HUES48 (cell line): Measurements from ENCODE around the gene JSRP1.

ENCODE experiments used
- H3K27ac ChIP-seq: one replicate; pipeline ENCODE4 v1.7.0; 2013; ENCODE audit warnings: low read depth, low read length, inconsistent platforms
- H3K27me3 ChIP-seq: 2 replicates; pipeline ENCODE4 v1.6.1; 2013; ENCODE audit warnings: mild to moderate bottlenecking, low read length; ENCODE audit not compliant: control insufficient read depth, insufficient read depth
- H3K36me3 ChIP-seq: 2 replicates; pipeline ENCODE4 v1.6.1; 2013; ENCODE audit warnings: low read length; ENCODE audit not compliant: control insufficient read depth, insufficient read depth
- H3K4me1 ChIP-seq: 2 replicates; pipeline ENCODE4 v1.6.1; 2013; ENCODE audit warnings: mild to moderate bottlenecking, low read length; ENCODE audit not compliant: control insufficient read depth, insufficient read depth
- H3K4me3 ChIP-seq: 2 replicates; pipeline ENCODE4 v1.5.1; 2013; ENCODE audit warnings: mild to moderate bottlenecking, low read depth, low read length
- H3K9ac ChIP-seq: 2 replicates; pipeline ENCODE4 v1.6.1; 2013; ENCODE audit warnings: mild to moderate bottlenecking, low read depth, low read length, moderate library complexity
- H3K9me3 ChIP-seq: 2 replicates; pipeline ENCODE4 v1.6.1; 2013; ENCODE audit warnings: low read length; ENCODE audit not compliant: control insufficient read depth, insufficient read depth

Gene JSRP1

DNA sequence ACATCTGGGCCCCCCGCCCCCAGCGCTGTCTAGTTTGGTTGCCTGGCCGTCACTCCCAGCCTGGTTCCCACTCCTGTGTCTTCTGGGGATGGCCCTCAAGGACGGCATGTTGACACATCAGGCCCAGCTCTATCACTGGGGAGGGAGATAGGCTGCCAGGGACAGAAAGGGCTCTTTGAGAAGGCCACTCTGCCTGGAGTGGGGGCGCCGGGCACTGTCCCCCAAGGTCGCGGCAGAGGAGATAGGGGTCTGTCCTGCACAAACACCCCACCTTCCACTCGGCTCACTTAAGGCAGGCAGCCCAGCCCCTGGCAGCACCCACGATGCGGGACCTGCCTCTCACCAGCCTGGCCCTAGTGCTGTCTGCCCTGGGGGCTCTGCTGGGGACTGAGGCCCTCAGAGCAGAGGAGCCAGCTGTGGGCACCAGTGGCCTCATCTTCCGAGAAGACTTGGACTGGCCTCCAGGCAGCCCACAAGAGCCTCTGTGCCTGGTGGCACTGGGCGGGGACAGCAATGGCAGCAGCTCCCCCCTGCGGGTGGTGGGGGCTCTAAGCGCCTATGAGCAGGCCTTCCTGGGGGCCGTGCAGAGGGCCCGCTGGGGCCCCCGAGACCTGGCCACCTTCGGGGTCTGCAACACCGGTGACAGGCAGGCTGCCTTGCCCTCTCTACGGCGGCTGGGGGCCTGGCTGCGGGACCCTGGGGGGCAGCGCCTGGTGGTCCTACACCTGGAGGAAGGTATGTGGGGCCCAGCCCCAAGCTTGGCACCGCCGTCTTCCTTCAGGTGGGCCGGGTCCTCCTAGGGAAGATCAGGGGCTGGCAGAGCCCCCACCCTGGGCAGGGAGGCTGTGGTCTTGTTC lies 7.0 kb downstream of the JSRP1 start, which contains the start of gene AMH:
TSS of gene AMH (plus strand) at position 314 of the 857 bp plus-strand sequence. CDS start at position 324, 10 bp downstream.
- H3K36me3 ChIP-seq, result peaks cover 41% of the 10 kb centered on the region
- H3K27me3 ChIP-seq, result peaks cover 40% of the 10 kb centered on the region
- no peaks in the 10 kb centered on the region for H3K9me3 ChIP-seq
- H3K4me1 ChIP-seq, result no peaks in the 10 kb centered on the region
- no peak within 1 kb of the TSS for H3K27ac ChIP-seq
- H3K9ac ChIP-seq, result no peak within 1 kb of the TSS
- H3K4me3 ChIP-seq, result no peak within 1 kb of the TSS

DNA sequence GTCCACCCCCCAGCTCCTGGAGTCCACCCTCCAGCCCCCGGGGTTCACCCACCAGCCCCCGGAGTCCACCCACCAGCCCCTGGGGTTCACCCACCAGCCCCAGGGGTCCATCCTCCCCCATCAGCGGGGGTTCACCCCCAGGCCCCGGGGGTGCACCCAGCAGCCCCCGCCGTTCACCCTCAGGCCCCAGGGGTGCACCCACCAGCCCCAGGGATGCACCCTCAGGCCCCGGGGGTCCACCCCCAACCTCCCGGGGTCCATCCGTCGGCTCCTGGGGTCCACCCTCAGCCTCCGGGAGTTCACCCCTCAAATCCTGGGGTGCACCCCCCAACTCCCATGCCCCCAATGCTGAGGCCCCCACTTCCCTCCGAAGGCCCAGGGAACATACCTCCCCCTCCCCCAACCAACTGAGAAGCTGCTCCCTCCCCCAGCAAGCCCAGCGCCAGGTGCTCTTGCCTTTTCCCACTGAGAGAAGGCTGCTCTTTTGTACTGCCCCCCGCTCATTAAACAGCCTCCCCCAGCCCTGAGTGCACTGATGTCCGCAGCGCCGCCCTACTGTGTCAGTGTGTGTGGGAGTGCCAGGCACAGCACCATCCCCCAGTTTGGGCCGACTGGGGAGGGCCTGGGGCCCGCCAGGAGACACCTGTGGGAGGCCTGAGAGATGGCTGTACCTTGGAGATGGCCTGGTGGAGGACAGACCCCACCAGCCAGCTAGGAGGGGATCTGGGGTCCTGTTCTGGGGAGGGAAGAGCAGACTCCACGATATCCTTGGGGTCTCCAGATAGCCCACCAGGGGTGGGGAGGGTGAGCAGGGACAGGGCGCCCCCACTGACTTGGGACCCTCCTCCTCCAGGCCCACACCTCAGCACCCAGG lies 7.8 kb downstream of the JSRP1 start:
- H3K9ac ChIP-seq, result no peak overlapping the region
- no peaks in the 10 kb centered on the region for H3K4me1 ChIP-seq
- H3K27me3 ChIP-seq, result peaks cover 31% of the 10 kb centered on the region
- peaks cover 50% of the 10 kb centered on the region for H3K36me3 ChIP-seq
- no peak overlapping the region for H3K27ac ChIP-seq
- no peaks in the 10 kb centered on the region for H3K9me3 ChIP-seq
- no peak overlapping the region for H3K4me3 ChIP-seq

DNA sequence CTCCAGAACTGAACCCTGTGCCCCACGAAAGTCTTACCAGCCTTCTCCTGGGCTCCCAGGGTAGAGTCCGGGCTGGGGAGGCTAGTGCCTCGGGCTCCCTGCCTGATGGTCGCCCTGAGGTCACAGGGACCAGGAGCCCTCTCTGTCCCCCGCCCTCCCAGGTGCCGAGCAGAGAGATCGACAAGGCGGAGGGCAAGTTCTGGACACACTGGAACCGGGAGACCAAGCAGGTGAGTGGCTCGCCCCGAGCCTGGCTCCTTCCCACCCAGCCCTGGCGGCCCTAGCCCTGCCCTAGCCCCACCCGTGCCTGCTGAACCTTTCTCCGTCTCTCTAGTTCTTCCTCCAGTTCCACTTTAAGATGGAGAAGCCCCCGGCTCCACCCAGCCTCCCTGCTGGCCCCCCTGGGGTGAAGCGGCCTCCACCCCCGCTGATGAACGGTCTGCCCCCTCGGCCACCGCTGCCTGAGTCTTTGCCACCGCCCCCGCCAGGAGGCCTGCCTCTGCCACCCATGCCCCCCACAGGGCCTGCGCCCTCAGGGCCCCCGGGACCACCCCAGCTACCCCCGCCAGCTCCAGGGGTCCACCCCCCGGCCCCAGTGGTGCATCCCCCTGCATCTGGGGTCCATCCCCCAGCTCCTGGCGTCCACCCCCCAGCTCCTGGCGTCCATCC lies 8.7 kb downstream of the JSRP1 start:
- H3K27ac ChIP-seq, result no peak overlapping the region
- no peaks in the 10 kb centered on the region for H3K4me1 ChIP-seq
- no peak overlapping the region for H3K9ac ChIP-seq
- H3K27me3 ChIP-seq, result peaks cover 23% of the 10 kb centered on the region
- H3K9me3 ChIP-seq, result no peaks in the 10 kb centered on the region
- H3K36me3 ChIP-seq, result peaks cover 58% of the 10 kb centered on the region
- H3K4me3 ChIP-seq, result no peak overlapping the region

DNA sequence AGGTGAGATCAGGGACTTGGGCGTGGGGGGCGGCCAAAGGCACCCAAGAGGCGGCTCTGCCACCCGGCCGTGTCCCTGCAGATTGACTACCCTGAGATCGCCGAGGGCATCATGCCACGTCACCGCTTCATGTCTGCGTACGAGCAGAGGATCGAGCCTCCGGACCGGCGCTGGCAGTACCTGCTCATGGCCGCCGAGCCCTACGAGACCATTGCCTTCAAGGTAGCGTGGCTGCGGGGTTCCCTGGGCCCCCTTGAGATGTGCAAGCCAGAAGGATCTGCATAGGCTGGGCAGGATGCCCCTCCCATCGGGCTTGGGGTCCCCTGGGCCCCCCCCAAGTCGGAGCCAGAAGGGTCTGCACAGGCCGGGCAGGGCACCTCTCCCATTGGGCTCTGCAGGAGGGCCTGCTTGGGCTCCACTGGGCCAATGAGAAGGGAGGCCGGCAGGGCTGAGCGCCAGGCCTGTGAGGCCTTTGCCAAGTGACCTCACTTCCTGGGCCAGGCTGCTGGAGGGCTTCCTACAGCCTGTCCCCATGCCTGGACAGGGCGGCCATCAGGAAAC lies 9.3 kb downstream of the JSRP1 start:
- H3K4me3 ChIP-seq, result no peak overlapping the region
- no peaks in the 10 kb centered on the region for H3K4me1 ChIP-seq
- H3K9me3 ChIP-seq, result no peaks in the 10 kb centered on the region
- peaks cover 58% of the 10 kb centered on the region for H3K36me3 ChIP-seq
- no peak overlapping the region for H3K27ac ChIP-seq
- no peak overlapping the region for H3K9ac ChIP-seq
- H3K27me3 ChIP-seq, result peaks cover 16% of the 10 kb centered on the region

DNA sequence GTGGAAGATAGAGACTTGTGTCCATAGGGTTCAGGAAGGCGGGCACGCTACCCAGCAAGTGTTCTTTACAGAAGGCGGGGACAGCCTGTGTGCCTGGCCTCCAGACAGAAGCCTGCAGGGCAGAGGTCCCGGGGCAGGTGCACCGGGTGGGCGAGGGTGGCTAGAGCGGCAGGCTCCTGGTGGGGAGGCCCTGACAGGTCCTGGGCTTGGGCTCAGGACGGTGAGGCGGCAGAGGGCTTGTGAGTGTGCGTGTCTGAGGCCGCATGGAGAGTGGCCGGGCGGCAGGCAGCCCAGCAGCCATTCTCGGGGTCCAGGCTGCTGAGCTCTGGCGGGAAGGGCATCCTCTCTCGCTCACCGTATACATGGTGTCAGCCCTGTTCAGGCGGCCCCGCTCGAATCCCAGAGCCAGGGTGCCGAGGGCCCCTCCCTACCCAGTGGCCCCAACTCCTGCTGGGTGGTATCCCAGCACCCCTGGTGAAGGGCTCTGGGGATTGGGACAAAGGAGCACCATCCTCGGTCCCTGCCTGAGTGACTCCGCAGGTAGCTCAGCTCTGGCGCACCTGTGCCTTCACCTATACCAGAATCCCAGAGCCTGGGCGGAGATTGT lies 10.1 kb downstream of the JSRP1 start:
- H3K36me3 ChIP-seq, result peaks cover 65% of the 10 kb centered on the region
- H3K4me3 ChIP-seq, result no peak overlapping the region

DNA sequence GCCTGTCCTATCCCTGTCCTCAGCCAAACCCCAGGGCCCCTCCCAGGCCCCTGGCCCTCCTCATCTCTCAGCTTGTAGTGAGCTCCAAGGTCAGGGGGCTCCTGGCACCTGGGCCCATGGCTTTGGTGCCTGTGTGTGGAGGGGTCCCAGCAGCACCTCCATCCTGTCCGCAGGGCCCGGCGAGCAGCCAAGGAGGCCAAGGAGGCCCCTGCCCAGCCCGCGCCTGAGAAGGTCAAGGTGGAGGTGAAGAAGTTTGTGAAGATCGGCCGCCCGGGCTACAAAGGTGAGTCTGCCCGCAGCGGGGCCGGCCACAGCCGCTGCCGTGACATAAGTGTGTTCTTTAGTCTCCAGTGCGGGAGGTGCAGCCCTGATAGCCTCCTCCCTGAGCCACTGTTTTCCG lies 10.9 kb downstream of the JSRP1 start:
- H3K27ac ChIP-seq, result no peak overlapping the region
- H3K4me1 ChIP-seq, result peaks cover 9% of the 10 kb centered on the region
- no peak overlapping the region for H3K4me3 ChIP-seq
- H3K27me3 ChIP-seq, result 0 out of 2 replicates have a peak, but pooled peaks cover under 1% of the 10 kb centered on the region
- no peak overlapping the region for H3K9ac ChIP-seq
- H3K36me3 ChIP-seq, result peaks cover 68% of the 10 kb centered on the region
- no peaks in the 10 kb centered on the region for H3K9me3 ChIP-seq

More for the DNA sequence above, 10.1 kb downstream of the JSRP1 start:
- H3K9me3 ChIP-seq, result no peaks in the 10 kb centered on the region
- 0 out of 2 replicates have a peak, but pooled peaks cover 3% of the 10 kb centered on the region for H3K4me1 ChIP-seq
- H3K27me3 ChIP-seq, result peaks cover 9% of the 10 kb centered on the region; the same call in 1 of the 2 replicates
- no peak overlapping the region for H3K27ac ChIP-seq
- no peak overlapping the region for H3K9ac ChIP-seq

DNA sequence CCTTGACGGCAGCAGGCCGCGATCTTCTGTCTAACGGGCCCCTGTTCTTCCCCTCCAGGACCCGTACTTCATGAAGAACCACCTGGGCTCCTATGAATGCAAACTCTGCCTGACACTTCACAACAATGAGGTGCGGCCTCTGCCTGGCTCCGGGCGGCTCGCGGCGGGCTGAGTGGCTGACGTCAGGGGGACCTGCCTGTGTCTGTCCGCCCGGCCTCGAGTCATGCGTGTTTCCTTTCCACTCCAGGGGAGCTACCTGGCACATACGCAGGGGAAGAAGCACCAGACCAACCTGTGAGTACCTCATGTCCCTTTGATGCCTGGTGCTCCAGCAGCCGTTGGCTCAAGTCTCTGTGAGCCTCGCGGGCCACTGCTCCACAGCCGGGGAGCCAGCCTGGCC lies 11.7 kb downstream of the JSRP1 start:
- no peak overlapping the region for H3K27ac ChIP-seq
- peaks cover 17% of the 10 kb centered on the region for H3K4me1 ChIP-seq
- no peaks in the 10 kb centered on the region for H3K9me3 ChIP-seq
- H3K9ac ChIP-seq, result no peak overlapping the region
- H3K4me3 ChIP-seq, result no peak overlapping the region
- H3K27me3 ChIP-seq, result no peaks in the 10 kb centered on the region
- peaks cover 68% of the 10 kb centered on the region for H3K36me3 ChIP-seq

DNA sequence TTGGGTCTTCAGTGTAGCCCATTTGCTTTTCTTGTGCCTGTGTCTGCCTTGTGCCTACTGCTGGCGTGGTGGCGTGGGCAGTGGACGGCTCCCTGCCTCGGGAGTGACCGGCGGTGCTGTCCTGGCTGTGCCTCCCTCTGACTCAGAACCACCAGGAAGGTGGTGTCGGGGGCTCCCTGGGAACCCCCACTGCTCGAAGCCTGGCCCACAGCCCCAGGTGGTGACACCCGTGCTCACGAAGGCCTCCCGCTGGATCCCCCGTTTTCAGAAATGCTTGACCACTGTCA lies 12.1 kb downstream of the JSRP1 start:
- no peaks in the 10 kb centered on the region for H3K27me3 ChIP-seq
- no peaks in the 10 kb centered on the region for H3K9me3 ChIP-seq
- peaks cover 68% of the 10 kb centered on the region for H3K36me3 ChIP-seq
- no peak overlapping the region for H3K9ac ChIP-seq
- H3K4me1 ChIP-seq, result peaks cover 20% of the 10 kb centered on the region
- H3K4me3 ChIP-seq, result no peak overlapping the region
- no peak overlapping the region for H3K27ac ChIP-seq

DNA sequence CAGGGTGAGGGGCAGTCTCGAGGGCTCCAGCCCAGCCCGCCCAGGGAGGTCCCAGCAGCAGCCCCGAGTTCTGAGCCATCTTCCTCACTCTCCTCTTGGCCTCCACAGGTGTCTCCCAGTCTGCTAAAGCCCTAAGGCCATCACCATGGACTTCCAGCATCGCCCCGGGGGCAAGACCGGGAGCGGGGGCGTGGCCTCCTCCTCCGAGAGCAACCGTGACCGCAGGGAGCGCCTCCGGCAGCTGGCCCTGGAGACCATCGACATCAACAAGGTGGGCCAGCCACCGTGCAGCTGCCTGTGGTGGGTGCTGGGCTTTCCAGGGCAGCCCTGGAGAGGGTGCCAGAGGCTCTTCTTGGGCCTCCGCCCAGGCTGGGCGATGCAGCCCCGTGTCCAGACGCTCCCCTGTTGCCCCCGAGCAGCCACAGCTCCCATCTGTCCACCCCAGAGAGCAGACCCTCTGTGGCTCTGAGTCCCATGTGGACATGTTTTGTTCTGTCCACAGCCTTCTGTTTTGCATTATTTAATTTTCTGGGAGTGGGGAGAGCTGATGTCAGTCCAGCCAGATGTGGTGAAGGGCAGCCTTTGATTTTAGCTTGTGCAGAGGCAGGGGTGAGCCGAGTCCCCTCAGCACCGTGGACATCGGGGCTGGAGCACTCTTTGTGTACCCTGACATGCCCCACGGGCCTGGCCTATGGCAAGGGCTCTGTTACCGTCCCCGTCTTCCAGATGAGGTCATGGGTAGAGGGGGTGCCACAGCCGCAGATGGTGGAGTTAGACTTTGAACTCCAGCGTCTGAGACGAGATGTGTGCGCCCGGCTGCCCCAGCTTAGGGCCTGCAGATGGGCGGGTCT lies 12.7 kb downstream of the JSRP1 start:
- no peak overlapping the region for H3K9ac ChIP-seq
- no peaks in the 10 kb centered on the region for H3K27me3 ChIP-seq
- no peak overlapping the region for H3K4me3 ChIP-seq
- H3K36me3 ChIP-seq, result peaks cover 67% of the 10 kb centered on the region
- H3K27ac ChIP-seq, result no peak overlapping the region
- H3K9me3 ChIP-seq, result no peaks in the 10 kb centered on the region
- H3K4me1 ChIP-seq, result peaks cover 20% of the 10 kb centered on the region

DNA sequence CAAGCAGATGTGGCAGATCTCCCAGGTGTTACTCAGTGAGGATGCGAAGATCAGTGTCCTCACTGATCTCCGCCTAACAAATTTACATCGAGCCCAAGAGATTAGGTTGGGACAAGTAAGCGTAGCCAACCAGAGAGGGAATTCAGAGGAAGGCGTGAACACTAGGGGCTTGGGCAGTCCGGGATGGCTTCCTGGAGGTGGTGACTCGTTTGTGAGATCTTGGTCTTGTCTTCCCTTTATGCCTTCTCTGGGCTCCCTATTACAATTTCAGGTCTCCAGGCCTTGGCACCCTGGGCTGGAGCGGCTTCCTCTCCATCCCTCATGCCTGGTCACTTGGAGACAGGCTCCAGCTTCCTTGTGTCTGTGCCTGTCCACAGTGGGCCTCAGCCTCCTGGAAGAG lies 13.4 kb downstream of the JSRP1 start:
- Histone ChIP-seq H3K4me3 (no peak overlapping the region), H3K27ac (no peak overlapping the region), H3K27me3 (no peaks in the 10 kb centered on the region), H3K9ac (no peak overlapping the region), H3K9me3 (no peaks in the 10 kb centered on the region), H3K36me3 (peaks cover 67% of the 10 kb centered on the region), H3K4me1 (peaks cover 26% of the 10 kb centered on the region)
